ENCODE measurements around the gene B3GNT3. TPM values are rescaled to one million over a fixed set of nuclear protein-coding genes. Genes with fewer than 3 reads are reported as not detected.

B3GNT3 gene
- total RNA-seq, 1 experiment from 2014 or later = 22.2 TPM

GRCh38 chr19:17848595-17849292 lies 53.8 kb downstream of the B3GNT3 start:
- Histone ChIP-seq H3K27ac (ENCODE audit: low read depth, low read length) (no peak overlapping the region), H3K36me3 (ENCODE audit: control insufficient read depth in 1 of 2, insufficient read depth in 2 of 2, low read length in 2 of 2) (no peaks in the 10 kb centered on the region), H3K79me2 (ENCODE audit: insufficient read depth, low read length) (no peaks in the 10 kb centered on the region), H3K4me1 (ENCODE audit: control insufficient read depth in 1 of 2, insufficient read depth in 2 of 2, low read length in 2 of 2) (peaks cover 4 to 15% of the 10 kb centered on the region in 2 experiments; a peak in 3 of 4 replicates), H2AFZ (ENCODE audit: low read depth, low read length, poor library complexity, severe bottlenecking) (no peak overlapping the region), H3K9me2 (ENCODE audit: insufficient read depth) (no peaks in the 10 kb centered on the region), H4K20me1 (ENCODE audit: insufficient read depth) (no peaks in the 10 kb centered on the region), H3K9me3 (ENCODE audit: control insufficient read depth in 1 of 2, insufficient read depth in 1 of 2, low read depth in 1 of 2, low read length in 2 of 2) (no peaks in the 10 kb centered on the region), H3K4me3 (replicated peaks in 1 of 2; ENCODE audit: low read depth in 1 of 2, low read length in 2 of 2) (no peak overlapping the region), H3K27me3 (ENCODE audit: insufficient read depth, low read length) (no peaks in the 10 kb centered on the region), H3K4me2 (ENCODE audit: low read length) (no peak overlapping the region), H3K9ac (ENCODE audit: low read length) (no peak overlapping the region)
- TF ChIP-seq ZFX (IDR thresholded peaks at IDR 0.05) (no peak), CBX3 (IDR thresholded peaks at IDR 0.05; ENCODE audit: low read depth) (no peak), EZH2 (IDR thresholded peaks at IDR 0.05) (no peak)
- POLR2A ChIA-PET = interaction anchor here (2.2 kb wide), 1 partner anchor 11 kb away, joined by 11 read pairs; the partner anchor contains the start of gene RPL18A
- CTCF ChIA-PET = interaction anchor here (1.9 kb wide), 1 partner anchor 10 kb away, joined by 14 read pairs; the partner anchor contains the start of gene RPL18A
- intact Hi-C loops (cut with micrococcal nuclease) = no loop called here
- DNase-seq (ENCODE audit: low read depth, low spot score) (no peak), ATAC-seq (no peak)
- BruUV-seq (replicated peaks) = no TSS peak
- RAD21 ChIA-PET (ENCODE audit: low non-redundant PET in 1 of 2, low total read pairs in 2 of 2, uncharacterized antibody in 2 of 2, unreplicated experiment in 2 of 2) = no interaction called here

GRCh38 chr19:17854061-17854460 lies 59.1 kb downstream of the B3GNT3 start:
- BruUV-seq (replicated peaks) = no TSS peak
- H3K27me3 ChIP-seq (ENCODE audit: insufficient read depth, low read length) = no peaks in the 10 kb centered on the region
- ChIA-PET RAD21 (ENCODE audit: low non-redundant PET in 1 of 2, low total read pairs in 2 of 2, uncharacterized antibody in 2 of 2, unreplicated experiment in 2 of 2) (no interaction called here), CTCF (interaction anchor here (0.9 kb wide), 1 partner anchor 426 kb away, joined by 3 read pairs; no protein-coding TSS in a partner anchor), POLR2A (interaction anchor here (0.7 to 1.9 kb wide), 3 partner anchors 23 to 87 kb away, joined by 3 to 5 read pairs (median 4); no protein-coding TSS in a partner anchor)
- intact Hi-C loops (cut with micrococcal nuclease) = no loop called here
- H3K4me3 ChIP-seq (replicated peaks in 1 of 2; ENCODE audit: low read depth in 1 of 2, low read length in 2 of 2) = no peak overlapping the region
- H2AFZ ChIP-seq (ENCODE audit: low read depth, low read length, poor library complexity, severe bottlenecking) = no peak overlapping the region
- no peak for ATAC-seq
- TF ChIP-seq ATF3 (IDR thresholded peaks at IDR 0.05) (no peak), MAX (IDR thresholded peaks at IDR 0.05) (no peak), ELF1 (IDR thresholded peaks at IDR 0.05; ENCODE audit: borderline replicate concordance, low read depth) (no peak), EGR1 (IDR thresholded peaks at IDR 0.05; ENCODE audit: low read depth) (no peak)
- no peaks in the 10 kb centered on the region for H3K9me2 ChIP-seq (ENCODE audit: insufficient read depth)
- no peaks in the 10 kb centered on the region for H3K9me3 ChIP-seq (ENCODE audit: control insufficient read depth in 1 of 2, insufficient read depth in 1 of 2, low read depth in 1 of 2, low read length in 2 of 2)
- no peak overlapping the region for H3K9ac ChIP-seq (ENCODE audit: low read length)
- H3K4me1 ChIP-seq (ENCODE audit: control insufficient read depth in 1 of 2, insufficient read depth in 2 of 2, low read length in 2 of 2) = peaks cover 8 to 25% of the 10 kb centered on the region in 2 experiments; a peak in 3 of 4 replicates
- no peak overlapping the region for H3K27ac ChIP-seq (ENCODE audit: low read depth, low read length)
- DNase-seq (ENCODE audit: low read depth, low spot score) = no peak
- no peaks in the 10 kb centered on the region for H3K79me2 ChIP-seq (ENCODE audit: insufficient read depth, low read length)
- H4K20me1 ChIP-seq (ENCODE audit: insufficient read depth) = no peaks in the 10 kb centered on the region
- H3K4me2 ChIP-seq (ENCODE audit: low read length) = no peak overlapping the region
- H3K36me3 ChIP-seq (ENCODE audit: control insufficient read depth in 1 of 2, insufficient read depth in 2 of 2, low read length in 2 of 2) = no peaks in the 10 kb centered on the region

Measured in HCT116 (cell line).